ENCODE results near the gene KIF7.

DNA sequence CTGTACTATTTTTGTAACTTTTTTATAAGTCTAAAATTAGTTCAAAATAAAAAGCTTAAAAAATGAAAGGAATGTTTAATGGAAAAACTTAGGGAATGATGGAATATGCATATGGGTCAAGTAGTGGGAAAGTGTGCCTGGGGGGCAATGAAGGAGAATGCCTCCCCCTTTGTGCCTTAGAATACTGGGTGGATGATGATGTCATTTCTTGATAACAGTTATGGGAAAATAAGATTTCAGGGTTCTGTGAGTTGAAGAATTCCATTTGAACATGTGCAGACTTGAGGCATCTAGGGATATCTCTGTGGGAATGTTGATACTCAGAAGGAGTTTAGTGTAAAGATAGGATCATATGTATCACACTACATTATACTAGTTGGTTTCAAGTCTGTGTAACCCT, 49.1 kb upstream of the KIF7 start:
- TF ChIP-seq, protein P1, sequence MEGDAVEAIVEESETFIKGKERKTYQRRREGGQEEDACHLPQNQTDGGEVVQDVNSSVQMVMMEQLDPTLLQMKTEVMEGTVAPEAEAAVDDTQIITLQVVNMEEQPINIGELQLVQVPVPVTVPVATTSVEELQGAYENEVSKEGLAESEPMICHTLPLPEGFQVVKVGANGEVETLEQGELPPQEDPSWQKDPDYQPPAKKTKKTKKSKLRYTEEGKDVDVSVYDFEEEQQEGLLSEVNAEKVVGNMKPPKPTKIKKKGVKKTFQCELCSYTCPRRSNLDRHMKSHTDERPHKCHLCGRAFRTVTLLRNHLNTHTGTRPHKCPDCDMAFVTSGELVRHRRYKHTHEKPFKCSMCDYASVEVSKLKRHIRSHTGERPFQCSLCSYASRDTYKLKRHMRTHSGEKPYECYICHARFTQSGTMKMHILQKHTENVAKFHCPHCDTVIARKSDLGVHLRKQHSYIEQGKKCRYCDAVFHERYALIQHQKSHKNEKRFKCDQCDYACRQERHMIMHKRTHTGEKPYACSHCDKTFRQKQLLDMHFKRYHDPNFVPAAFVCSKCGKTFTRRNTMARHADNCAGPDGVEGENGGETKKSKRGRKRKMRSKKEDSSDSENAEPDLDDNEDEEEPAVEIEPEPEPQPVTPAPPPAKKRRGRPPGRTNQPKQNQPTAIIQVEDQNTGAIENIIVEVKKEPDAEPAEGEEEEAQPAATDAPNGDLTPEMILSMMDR (IDR thresholded peaks at IDR 0.05), result no peak
- TF ChIP-seq POLR2A (IDR thresholded peaks at IDR 0.05), result no peak

Data from adrenal gland (tissue), 5 donors.